Measurements from ENCODE around the gene HBA1.
A peak's percentile ranks its signal among the peaks of the same experiment; 100 is the strongest.
"Not testable (repeated sequence)": the region's sequence is repeated elsewhere in the genome, so short reads cannot be mapped to it uniquely, and the experiment has no call there.

The HBA1 gene

GRCh38 chr16:176477-177382, at the start of gene HBA1:
HBA1 (plus strand) TSS chr16:176680; CDS start chr16:176717, 37 bp downstream.
- DNase-seq (ENCODE audit: low read depth in 2 of 2) = not testable (repeated sequence)

- no peak for DNase-seq (ENCODE audit: low read depth in 2 of 2)
These were observed 47.4 kb upstream of the HBA1 start for GRCh38 chr16:129075-129474.

GRCh38 chr16:130533-131173, 45.8 kb upstream of the HBA1 start:
- DNase-seq (ENCODE audit: low read depth in 2 of 2) = no peak

- DNase-seq (ENCODE audit: low read depth in 2 of 2) = no peak
These were observed 44.4 kb upstream of the HBA1 start for GRCh38 chr16:132120-132519.

GRCh38 chr16:133716-134115, 42.8 kb upstream of the HBA1 start:
- no peak for DNase-seq (ENCODE audit: low read depth in 2 of 2)

- DNase-seq (ENCODE audit: low read depth in 2 of 2) = peak in 1 of 2 donors; percentile 22
These were observed 38.4 kb upstream of the HBA1 start for GRCh38 chr16:138049-138417.

GRCh38 chr16:140175-140857, 36.2 kb upstream of the HBA1 start:
- no peak for DNase-seq (ENCODE audit: low read depth in 2 of 2)

GRCh38 chr16:142405-142967, 34.0 kb upstream of the HBA1 start:
- DNase-seq (ENCODE audit: low read depth in 2 of 2) = no peak

GRCh38 chr16:143047-143446, 33.4 kb upstream of the HBA1 start:
- no peak for DNase-seq (ENCODE audit: low read depth in 2 of 2)

GRCh38 chr16:143456-143855, 33.0 kb upstream of the HBA1 start:
- no peak for DNase-seq (ENCODE audit: low read depth in 2 of 2)

GRCh38 chr16:144797-145252, 31.7 kb upstream of the HBA1 start:
- no peak for DNase-seq (ENCODE audit: low read depth in 2 of 2)

GRCh38 chr16:146646-147045, 29.8 kb upstream of the HBA1 start:
- no peak for DNase-seq (ENCODE audit: low read depth in 2 of 2)

- no peak for DNase-seq (ENCODE audit: low read depth in 2 of 2)
These were observed 27.3 kb upstream of the HBA1 start for GRCh38 chr16:149024-149660.

- DNase-seq (ENCODE audit: low read depth in 2 of 2) = no peak
These were observed 24.0 kb upstream of the HBA1 start, which contains the start of gene HBZ for GRCh38 chr16:152141-153128. HBZ (plus strand) TSS chr16:152644; CDS start chr16:152910, 266 bp downstream.

GRCh38 chr16:153129-153521, 23.4 kb upstream of the HBA1 start:
- not testable (repeated sequence) for DNase-seq (ENCODE audit: low read depth in 2 of 2)

- not testable (repeated sequence) for DNase-seq (ENCODE audit: low read depth in 2 of 2)
These were observed 22.8 kb upstream of the HBA1 start for GRCh38 chr16:153550-154216.

GRCh38 chr16:154217-155030, 22.1 kb upstream of the HBA1 start:
- no peak for DNase-seq (ENCODE audit: low read depth in 2 of 2)

GRCh38 chr16:155031-155398, 21.5 kb upstream of the HBA1 start:
- DNase-seq (ENCODE audit: low read depth in 2 of 2) = no peak
